Measurements from ENCODE around the gene CPNE5. TPM values are rescaled to one million over a fixed set of nuclear protein-coding genes. Genes with fewer than 3 reads are reported as not detected.

Gene CPNE5
- total RNA-seq, 4 donors from 2014 or later = 0.39 to 3.0 (median 1.4) TPM

DNA sequence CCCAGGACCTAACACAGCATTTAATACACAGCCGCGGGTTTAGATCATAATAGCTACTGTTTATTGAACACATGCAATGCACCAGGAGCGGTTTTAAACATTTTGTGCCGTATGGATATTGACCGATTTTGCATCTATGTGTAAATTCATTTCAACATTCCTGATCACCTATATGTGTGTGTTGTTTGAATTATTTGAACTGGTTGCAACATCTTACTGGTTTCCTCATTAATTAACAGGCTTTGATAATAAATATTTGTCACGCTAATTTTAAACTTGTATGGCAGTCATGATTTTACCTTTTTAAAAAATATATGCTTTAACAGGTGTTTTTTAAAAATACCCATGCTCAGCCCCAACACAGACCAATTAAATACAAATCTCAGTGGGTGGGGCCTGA is 35.8 kb downstream of the CPNE5 start:
- 93 to 95% methylated on average over 6 of the region's 6 CpGs for WGBS, 2 donors
- Histone ChIP-seq H3K27me3 (peaks cover 0 to 9% of the 10 kb centered on the region in 2 donors), H3K9me3 (no peaks in the 10 kb centered on the region)

GRCh38 chr6:36800223-36801076 is 38.8 kb downstream of the CPNE5 start:
- Histone ChIP-seq H3K27ac (no peak overlapping the region), H3K36me3 (no peaks in the 10 kb centered on the region), H3K4me1 (no peaks in the 10 kb centered on the region), H3K9me3 (no peaks in the 10 kb centered on the region), H3K27me3 (peaks cover 0 to 4% of the 10 kb centered on the region in 2 donors), H3K4me3 (no peak overlapping the region)
- no peak for TF ChIP-seq CTCF (IDR thresholded peaks at IDR 0.05)
- TF ChIP-seq EP300 (IDR thresholded peaks at IDR 0.05) = no peak
- no peak for TF ChIP-seq POLR2A (IDR thresholded peaks at IDR 0.05)
- 74% methylated on average over 10 of the region's 10 CpGs for WGBS, 2 donors
- DNase-seq (ENCODE audit: low spot score in 2 of 2) = no peak

More for the DNA sequence above, 35.8 kb downstream of the CPNE5 start:
- Histone ChIP-seq H3K27ac (no peak overlapping the region), H3K4me3 (no peak overlapping the region), H3K36me3 (no peaks in the 10 kb centered on the region), H3K4me1 (no peaks in the 10 kb centered on the region)
- DNase-seq (ENCODE audit: low spot score in 2 of 2) = no peak
- TF ChIP-seq POLR2A (IDR thresholded peaks at IDR 0.05) (no peak), CTCF (IDR thresholded peaks at IDR 0.05) (no peak), EP300 (IDR thresholded peaks at IDR 0.05) (no peak)

DNA sequence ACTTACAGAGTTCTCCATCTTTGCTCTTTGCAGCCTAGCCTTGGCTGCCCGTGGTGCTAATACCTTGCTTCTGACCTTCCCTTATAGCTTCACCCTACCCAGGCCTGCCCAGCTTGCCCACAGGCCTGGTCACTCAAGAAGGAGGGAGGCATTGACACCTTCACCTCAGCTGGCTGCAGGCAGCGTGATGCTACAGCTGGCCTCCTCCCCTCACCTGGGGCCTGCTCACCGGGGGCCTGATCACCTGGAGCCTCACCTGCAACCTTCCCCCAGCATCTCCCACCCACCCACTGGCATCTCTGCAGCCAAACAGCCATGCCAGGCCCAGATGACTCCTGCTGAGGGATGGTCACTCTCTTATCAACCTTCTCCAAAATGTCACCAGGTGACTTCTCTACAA is 40.4 kb downstream of the CPNE5 start:
- Histone ChIP-seq H3K4me1 (peaks cover 0 to 5% (median 0%) of the 10 kb centered on the region in 4 donors), H3K27ac (no peak overlapping the region), H3K27me3 (no peaks in the 10 kb centered on the region), H3K9me3 (no peaks in the 10 kb centered on the region), H3K4me3 (no peak overlapping the region), H3K36me3 (no peaks in the 10 kb centered on the region)
- no peak for DNase-seq (ENCODE audit: low spot score in 2 of 2)
- WGBS, 2 donors = 79 to 89% methylated on average over 3 of the region's 3 CpGs
- TF ChIP-seq EP300 (IDR thresholded peaks at IDR 0.05) (no peak), POLR2A (IDR thresholded peaks at IDR 0.05) (no peak), CTCF (IDR thresholded peaks at IDR 0.05) (no peak)

GRCh38 chr6:36797653-36798052 is 41.6 kb downstream of the CPNE5 start:
- no peak for DNase-seq (ENCODE audit: low spot score in 2 of 2)
- no peaks in the 10 kb centered on the region for H3K36me3 ChIP-seq
- 70 to 100% methylated on average over 1 of the region's 1 CpG for WGBS, 2 donors

More at GRCh38 chr6:36797653-36798052, 41.6 kb downstream of the CPNE5 start:
- H3K4me3 ChIP-seq = no peak overlapping the region
- no peaks in the 10 kb centered on the region for H3K9me3 ChIP-seq
- H3K4me1 ChIP-seq = peaks cover 0 to 9% (median 0%) of the 10 kb centered on the region in 4 donors
- H3K27ac ChIP-seq = no peak overlapping the region
- TF ChIP-seq EP300 (IDR thresholded peaks at IDR 0.05) (no peak), POLR2A (IDR thresholded peaks at IDR 0.05) (no peak), CTCF (IDR thresholded peaks at IDR 0.05) (no peak)
- H3K27me3 ChIP-seq = no peaks in the 10 kb centered on the region
